Peyer's patch (tissue), 4 donors: ENCODE measurements around the gene GMIP. TPM values are rescaled to one million over a fixed set of nuclear protein-coding genes. Genes with fewer than 3 reads are reported as not detected.

Source experiments
- DNase-seq, 3 donors: peaks; one replicate each; pipeline ENCODE4 v3.0.0-alpha.2; 2017 to 2019
- H3K27ac ChIP-seq, 4 donors: fragments of 200-600 bp; sonication (generic); one replicate each; pipeline ENCODE4 v1.5.1; 2016 to 2019
- H3K27me3 ChIP-seq, 2 donors: fragments of 200-600 bp; sonication (generic); one replicate each; pipeline ENCODE4 v1.5.1; 2019
- H3K36me3 ChIP-seq, 3 donors: fragments of 200-600 bp; sonication (generic); one replicate each; pipeline ENCODE4 v1.5.1; 2016 to 2019
- H3K4me1 ChIP-seq, 4 donors: fragments of 200-600 bp; sonication (generic); one replicate each; pipeline ENCODE4 v1.5.1; 2016 to 2019
- H3K4me3 ChIP-seq, 4 donors: fragments of 200-600 bp; sonication (generic); 1 replicate in 3 of 4; 2 replicates in 1 of 4; pipeline ENCODE4 v1.5.1; 2016 to 2019; ENCODE audit warnings: mild to moderate bottlenecking in 1 of 4
- H3K9me3 ChIP-seq, 4 donors: fragments of 200-600 bp; sonication (generic); one replicate each; pipeline ENCODE4 v1.5.1; 2016 to 2019; ENCODE audit warnings: mild to moderate bottlenecking in 1 of 4
- POLR2A ChIP-seq, 2 donors: fragments of 450-650 bp; IDR thresholded peaks; one replicate each; pipeline ENCODE4 v1.5.1; 2017; ENCODE audit warnings: antibody characterized with exemption in 2 of 2, mild to moderate bottlenecking in 2 of 2, moderate library complexity in 2 of 2
- total RNA-seq, 4 donors: library from RNA; depleted of rRNA; stranded (reverse); fragments of >200 nt; gene quantifications; one replicate each; pipeline ENCODE4 v1.1.0, GENCODE V29; 2016
- TF ChIP-seq, protein P1 (sequence below), 6 experiments: fragments of 450-650 bp in 4 of 6; fragments of 200-600 bp in 2 of 6; sonication (generic) in 1 of 6; IDR thresholded peaks; one replicate each; pipeline ENCODE4 v1.5.1; 2017 to 2019; ENCODE audit warnings: antibody characterized with exemption in 6 of 6, mild to moderate bottlenecking in 3 of 6, moderate library complexity in 1 of 6

GMIP gene
- total RNA-seq, 4 donors from 2014 or later, result 28.0 to 66.8 (median 42.8) TPM

DNA sequence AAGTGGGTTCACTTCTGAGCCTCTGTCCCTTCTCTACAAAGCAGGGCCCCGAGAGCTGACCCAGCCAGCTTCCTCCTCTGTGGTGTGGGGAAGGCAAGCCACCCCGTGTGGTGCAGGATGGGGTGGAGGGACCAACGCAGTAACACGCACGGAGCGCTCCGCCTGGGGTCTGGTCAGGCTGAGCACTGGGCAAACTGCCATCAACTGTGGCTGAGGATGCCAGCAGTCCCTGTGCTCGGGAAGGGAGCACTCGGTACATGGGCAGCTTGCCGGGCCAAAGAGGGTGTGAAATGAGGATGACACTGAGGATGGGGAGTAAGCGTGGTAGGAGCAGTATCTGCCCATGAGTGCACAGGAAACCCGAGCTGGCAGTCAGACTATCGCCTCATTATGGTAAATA, 7.6 kb upstream of the GMIP start:
- Histone ChIP-seq H3K4me1 (no peaks in the 10 kb centered on the region), H3K9me3 (no peaks in the 10 kb centered on the region), H3K27ac (no peak overlapping the region), H3K36me3 (peaks cover 0 to 90% (median 0%) of the 10 kb centered on the region in 3 donors), H3K27me3 (no peaks in the 10 kb centered on the region), H3K4me3 (no peak overlapping the region)
- TF ChIP-seq, protein P1, sequence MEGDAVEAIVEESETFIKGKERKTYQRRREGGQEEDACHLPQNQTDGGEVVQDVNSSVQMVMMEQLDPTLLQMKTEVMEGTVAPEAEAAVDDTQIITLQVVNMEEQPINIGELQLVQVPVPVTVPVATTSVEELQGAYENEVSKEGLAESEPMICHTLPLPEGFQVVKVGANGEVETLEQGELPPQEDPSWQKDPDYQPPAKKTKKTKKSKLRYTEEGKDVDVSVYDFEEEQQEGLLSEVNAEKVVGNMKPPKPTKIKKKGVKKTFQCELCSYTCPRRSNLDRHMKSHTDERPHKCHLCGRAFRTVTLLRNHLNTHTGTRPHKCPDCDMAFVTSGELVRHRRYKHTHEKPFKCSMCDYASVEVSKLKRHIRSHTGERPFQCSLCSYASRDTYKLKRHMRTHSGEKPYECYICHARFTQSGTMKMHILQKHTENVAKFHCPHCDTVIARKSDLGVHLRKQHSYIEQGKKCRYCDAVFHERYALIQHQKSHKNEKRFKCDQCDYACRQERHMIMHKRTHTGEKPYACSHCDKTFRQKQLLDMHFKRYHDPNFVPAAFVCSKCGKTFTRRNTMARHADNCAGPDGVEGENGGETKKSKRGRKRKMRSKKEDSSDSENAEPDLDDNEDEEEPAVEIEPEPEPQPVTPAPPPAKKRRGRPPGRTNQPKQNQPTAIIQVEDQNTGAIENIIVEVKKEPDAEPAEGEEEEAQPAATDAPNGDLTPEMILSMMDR (IDR thresholded peaks at IDR 0.05), result no peak
- TF ChIP-seq POLR2A (IDR thresholded peaks at IDR 0.05), result no peak
- DNase-seq, result no peak

DNA sequence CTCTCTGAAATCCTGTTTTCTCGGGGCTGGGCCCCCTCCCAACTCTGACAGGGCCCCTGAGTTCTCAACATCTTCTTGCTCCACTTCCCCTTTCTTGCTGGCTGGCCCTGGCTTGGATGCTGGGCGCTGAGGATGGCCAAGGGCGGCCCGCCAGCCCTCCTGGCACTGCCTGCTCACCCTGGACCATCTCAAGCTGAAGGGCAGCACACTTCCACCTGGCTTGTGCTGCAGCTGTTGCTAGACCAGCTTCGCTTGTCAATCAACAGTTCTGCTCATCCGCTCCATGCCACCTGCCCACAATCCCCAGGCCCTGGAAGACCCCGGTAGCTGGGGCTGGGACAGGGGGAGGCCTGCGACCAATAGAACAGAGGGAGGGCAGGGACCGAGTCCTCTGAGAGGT, 6.9 kb upstream of the GMIP start:
- no peaks in the 10 kb centered on the region for H3K27me3 ChIP-seq
- no peak overlapping the region for H3K4me3 ChIP-seq
- no peak overlapping the region for H3K27ac ChIP-seq
- H3K4me1 ChIP-seq, result no peaks in the 10 kb centered on the region
- H3K9me3 ChIP-seq, result no peaks in the 10 kb centered on the region
- TF ChIP-seq, protein P1 (IDR thresholded peaks at IDR 0.05), result no peak
- no peak for TF ChIP-seq POLR2A (IDR thresholded peaks at IDR 0.05)
- peaks cover 0 to 90% (median 0%) of the 10 kb centered on the region in 3 donors for H3K36me3 ChIP-seq
- no peak for DNase-seq

DNA sequence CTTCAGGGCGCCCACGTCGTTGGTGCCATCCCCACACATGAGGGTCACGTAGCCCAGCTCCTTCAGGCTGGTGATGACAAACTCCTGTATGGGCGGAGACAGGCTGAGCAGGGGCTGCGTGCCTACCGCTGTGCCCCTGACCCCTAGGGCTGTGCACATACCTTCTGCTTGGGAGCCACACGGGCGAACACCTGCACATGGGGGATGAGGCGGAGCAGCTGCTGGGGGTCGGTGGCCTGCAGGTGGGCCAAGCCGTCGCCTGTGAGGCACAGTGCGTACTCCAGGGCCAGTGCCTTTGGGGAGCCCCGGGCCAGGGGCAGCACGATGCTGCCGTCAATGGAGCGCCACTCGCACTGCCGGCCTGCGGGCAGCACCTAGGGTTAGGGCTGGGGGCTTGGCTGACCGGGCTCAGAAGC, 6.1 kb upstream of the GMIP start:
- TF ChIP-seq, protein P1 (IDR thresholded peaks at IDR 0.05), result no peak
- TF ChIP-seq POLR2A (IDR thresholded peaks at IDR 0.05), result no peak
- Histone ChIP-seq H3K4me3 (no peak overlapping the region), H3K9me3 (no peaks in the 10 kb centered on the region), H3K27me3 (no peaks in the 10 kb centered on the region), H3K36me3 (peaks cover 0 to 88% (median 0%) of the 10 kb centered on the region in 3 donors), H3K4me1 (no peaks in the 10 kb centered on the region), H3K27ac (no peak overlapping the region)
- no peak for DNase-seq

DNA sequence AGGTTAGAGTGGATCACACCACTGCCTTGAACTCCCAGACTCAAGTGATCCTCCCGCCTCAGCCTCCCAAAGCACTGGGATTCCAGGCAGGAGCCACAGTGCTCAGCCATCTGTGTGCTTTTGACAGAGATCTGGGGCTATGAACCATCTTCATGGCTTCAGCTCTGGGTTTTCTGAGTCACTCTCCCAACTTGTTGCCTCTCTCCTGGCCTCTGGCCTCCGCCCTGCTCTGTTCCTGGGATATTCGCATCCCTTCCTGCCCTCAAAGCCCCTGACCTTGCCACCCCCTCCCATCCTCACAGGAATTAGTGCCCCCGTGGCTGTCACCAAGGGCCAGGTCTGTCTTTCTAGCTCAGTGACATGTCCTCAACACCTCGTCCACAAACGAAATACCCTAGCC, 5.7 kb upstream of the GMIP start:
- Histone ChIP-seq H3K4me1 (no peaks in the 10 kb centered on the region), H3K9me3 (no peaks in the 10 kb centered on the region), H3K27me3 (no peaks in the 10 kb centered on the region), H3K27ac (no peak overlapping the region), H3K36me3 (peaks cover 0 to 84% (median 0%) of the 10 kb centered on the region in 3 donors), H3K4me3 (no peak overlapping the region)
- no peak for TF ChIP-seq POLR2A (IDR thresholded peaks at IDR 0.05)
- TF ChIP-seq, protein P1 (IDR thresholded peaks at IDR 0.05), result no peak
- no peak for DNase-seq

DNA sequence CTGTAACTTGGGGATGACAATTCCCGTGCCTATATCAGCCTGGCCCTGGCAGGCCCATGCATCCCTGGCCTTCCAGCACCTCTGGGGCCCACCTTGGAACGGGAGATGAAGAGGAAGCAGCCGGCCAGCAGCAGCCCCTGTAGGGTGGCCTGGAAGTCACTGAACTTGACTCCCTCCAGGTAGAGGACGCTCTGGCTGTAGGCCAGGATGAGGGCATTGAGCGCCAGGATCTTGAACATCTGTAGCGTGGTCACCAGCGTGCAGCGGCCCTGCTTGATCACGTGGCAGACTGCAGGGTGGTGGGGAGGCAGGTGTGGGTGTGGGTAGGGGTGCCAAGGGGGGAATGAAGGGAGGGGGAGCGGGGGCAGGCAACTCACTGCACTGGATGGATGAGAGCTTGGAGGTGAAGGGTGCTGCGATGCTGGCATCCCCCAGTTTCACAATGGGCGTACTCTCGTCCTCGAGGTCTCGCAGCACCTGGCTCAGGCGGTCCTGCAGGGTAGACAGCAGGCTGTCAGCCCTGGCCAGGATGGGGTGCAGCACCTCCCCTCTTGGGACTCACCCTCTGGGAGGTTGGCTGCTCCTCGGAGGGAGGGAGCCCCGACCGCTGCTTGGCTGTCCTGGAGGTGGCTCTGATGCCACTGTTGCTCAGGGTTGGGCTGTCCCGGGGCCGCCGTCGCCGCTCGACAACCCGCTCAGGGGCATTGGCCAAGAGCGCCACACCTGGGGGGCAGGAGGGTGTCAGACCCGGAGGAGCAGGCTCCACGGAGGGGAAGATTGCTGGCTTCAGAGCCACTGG, 3.8 kb upstream of the GMIP start:
- no peak for TF ChIP-seq POLR2A (IDR thresholded peaks at IDR 0.05)
- TF ChIP-seq, protein P1 (IDR thresholded peaks at IDR 0.05), result no peak
- Histone ChIP-seq H3K4me1 (peaks cover 0 to 6% (median under 1%) of the 10 kb centered on the region in 4 donors), H3K36me3 (peaks cover 0 to 65% (median 0%) of the 10 kb centered on the region in 3 donors), H3K27me3 (no peaks in the 10 kb centered on the region), H3K27ac (no peak overlapping the region), H3K4me3 (no peak overlapping the region), H3K9me3 (no peaks in the 10 kb centered on the region)
- no peak for DNase-seq
